ENCODE data around the gene GALNTL6.
A peak's percentile ranks its signal among the peaks of the same experiment; 100 is the strongest.

The GALNTL6 gene

DNA sequence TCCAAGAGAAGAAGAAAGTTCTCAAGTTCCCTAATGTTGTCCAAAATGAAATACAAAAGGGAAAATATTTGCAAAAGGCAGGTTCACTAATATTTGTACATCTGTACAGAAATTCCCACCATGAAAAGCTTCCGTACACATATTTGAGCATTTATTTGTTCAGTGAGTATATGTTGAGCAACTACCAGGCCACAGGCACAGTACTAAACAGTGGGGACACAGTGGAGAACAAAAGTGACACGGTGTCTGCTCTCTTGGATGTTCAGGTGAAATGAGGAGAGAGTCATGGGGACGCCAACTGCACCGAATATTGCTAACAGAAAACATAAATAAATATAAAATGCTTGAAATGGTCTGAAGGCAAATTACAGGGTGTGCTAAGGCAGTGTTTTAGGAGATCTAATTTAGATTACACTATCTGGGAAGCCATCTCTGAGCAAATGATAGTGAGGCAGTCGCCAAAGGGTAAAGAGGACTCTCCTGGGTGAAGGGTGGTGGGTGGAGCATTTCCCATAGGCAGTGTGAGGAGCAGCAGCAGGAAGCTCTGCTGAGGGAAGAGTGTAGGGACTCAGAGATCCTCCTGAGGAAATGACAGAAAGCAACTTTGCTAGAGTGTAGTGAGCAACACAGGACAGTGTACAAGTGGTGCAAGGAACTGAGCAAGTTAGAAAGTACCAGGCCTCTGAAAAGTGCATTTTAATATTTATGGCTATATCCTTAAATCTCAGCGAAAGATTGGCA, 375.2 kb downstream of the GALNTL6 start:
- DNase-seq (ENCODE audit: insufficient read length, low spot score) (no peak), FAIRE-seq (no peak)
- TF ChIP-seq POLR2A (IDR thresholded peaks at IDR 0.05; ENCODE audit: low read depth, low read length): no peak

GRCh38 chr4:172202480-172203076, 389.4 kb downstream of the GALNTL6 start:
- no peak for TF ChIP-seq POLR2A (IDR thresholded peaks at IDR 0.05; ENCODE audit: low read depth, low read length)
- DNase-seq (ENCODE audit: insufficient read length, low spot score): peak; percentile 2
- no peak for FAIRE-seq

DNA sequence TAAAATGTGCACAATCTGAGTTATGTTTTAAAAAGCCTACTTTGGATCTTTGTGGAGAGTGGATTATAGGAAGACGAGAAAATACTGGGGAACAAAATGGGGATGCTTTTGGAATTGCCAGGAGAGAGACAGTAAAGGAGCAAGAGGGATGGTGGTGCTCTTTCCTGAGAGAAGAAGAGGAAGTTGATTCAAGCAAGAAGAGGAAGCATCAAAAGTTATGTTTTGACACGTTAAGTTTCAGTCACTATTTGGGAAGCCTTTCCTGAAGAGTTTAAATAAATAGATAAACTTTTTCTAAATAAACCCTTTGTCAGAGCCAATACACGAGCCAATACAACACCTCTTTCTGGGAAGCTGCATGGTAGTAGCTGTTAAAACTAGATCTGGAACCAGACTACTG, 394.1 kb downstream of the GALNTL6 start:
- DNase-seq (ENCODE audit: insufficient read length, low spot score) (no peak), FAIRE-seq (no peak)
- no peak for TF ChIP-seq POLR2A (IDR thresholded peaks at IDR 0.05; ENCODE audit: low read depth, low read length)

DNA sequence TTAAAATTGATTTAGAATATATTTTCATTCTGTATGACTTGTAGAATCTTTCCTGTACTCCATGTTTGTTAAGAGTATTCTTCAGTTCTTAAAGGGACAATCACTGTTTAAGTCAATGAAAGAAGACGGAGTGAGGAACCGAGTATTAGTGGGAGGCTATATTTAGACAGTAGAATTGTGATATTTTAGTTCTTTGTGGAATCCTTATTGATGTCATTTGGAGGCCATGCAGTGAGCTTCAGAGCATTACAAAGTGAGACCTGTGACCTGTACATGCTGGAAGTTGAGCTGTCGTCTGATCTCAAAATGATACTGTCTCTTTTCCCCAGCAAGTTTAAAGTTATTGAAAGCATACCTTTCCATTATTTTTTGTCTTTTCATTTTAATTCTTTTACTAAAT, 394.7 kb downstream of the GALNTL6 start:
- FAIRE-seq: no peak
- no peak for TF ChIP-seq POLR2A (IDR thresholded peaks at IDR 0.05; ENCODE audit: low read depth, low read length)
- no peak for DNase-seq (ENCODE audit: insufficient read length, low spot score)

GRCh38 chr4:172220679-172221078, 407.5 kb downstream of the GALNTL6 start:
- DNase-seq (ENCODE audit: insufficient read length, low spot score) (no peak), FAIRE-seq (no peak)
- no peak for TF ChIP-seq POLR2A (IDR thresholded peaks at IDR 0.05; ENCODE audit: low read depth, low read length)

DNA sequence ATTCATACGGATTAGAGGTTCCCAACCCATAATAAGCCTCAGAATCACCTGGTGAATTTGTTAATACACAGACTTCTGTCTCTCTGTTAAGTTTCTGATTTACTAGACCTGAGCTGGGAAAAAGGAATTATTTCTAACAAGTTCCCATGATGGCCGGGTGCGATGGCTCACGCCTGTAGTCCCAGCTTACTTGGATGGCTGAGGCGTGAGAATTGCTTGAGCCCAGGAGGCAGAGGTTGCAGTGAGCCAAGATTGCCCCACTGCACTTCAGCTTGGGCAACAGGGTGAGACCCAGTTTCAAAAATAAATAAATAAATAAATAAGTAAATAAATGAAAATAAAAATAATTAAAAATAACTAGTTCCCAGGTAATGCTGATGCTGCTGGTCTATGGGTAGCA, 412.3 kb downstream of the GALNTL6 start:
- DNase-seq (ENCODE audit: insufficient read length, low spot score) (no peak), FAIRE-seq (no peak)
- no peak for TF ChIP-seq POLR2A (IDR thresholded peaks at IDR 0.05; ENCODE audit: low read depth, low read length)

DNA sequence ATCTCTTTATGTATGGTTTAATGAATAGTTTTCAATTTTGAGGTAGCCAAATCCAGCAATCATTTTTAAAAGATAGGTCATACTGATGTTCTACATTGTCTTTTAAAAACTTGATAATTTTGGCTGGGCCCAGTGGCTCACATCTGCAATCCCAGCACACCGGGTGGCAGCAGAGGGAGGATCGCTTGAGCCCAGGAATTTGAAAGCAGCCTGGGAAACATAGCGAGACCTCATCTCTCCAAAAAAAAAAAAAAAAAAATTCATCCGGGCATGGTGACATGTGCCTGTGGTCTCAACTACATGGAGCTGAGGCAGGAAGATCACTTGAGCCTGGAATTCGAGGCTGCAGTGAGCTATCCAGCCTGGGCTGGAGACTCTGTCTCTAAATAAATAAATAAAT, 419.8 kb downstream of the GALNTL6 start:
- FAIRE-seq (no peak), DNase-seq (ENCODE audit: insufficient read length, low spot score) (no peak)
- TF ChIP-seq POLR2A (IDR thresholded peaks at IDR 0.05; ENCODE audit: low read depth, low read length): no peak

DNA sequence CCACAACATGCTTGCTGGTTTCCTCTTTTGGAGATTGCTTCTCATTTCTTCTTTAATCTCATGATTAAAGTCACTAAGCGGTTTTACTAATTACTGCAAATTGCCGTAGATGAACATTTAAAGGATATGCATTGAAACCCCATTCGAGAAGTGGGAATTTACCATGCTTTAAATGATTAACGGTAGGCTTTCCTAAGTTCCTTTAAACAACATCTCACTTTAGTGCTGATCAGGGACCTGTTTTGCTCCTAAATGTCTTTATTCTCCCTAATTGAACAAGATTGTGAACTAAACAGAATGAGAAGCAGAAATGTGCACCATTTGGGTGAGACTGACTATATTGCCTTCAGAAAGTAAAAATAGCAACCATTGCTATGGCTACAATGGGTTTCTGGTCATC, 430.3 kb downstream of the GALNTL6 start:
- no peak for FAIRE-seq
- no peak for DNase-seq (ENCODE audit: insufficient read length, low spot score)
- no peak for TF ChIP-seq POLR2A (IDR thresholded peaks at IDR 0.05; ENCODE audit: low read depth, low read length)

GRCh38 chr4:172245516-172245915, 432.3 kb downstream of the GALNTL6 start:
- FAIRE-seq (no peak), DNase-seq (ENCODE audit: insufficient read length, low spot score) (no peak)
- no peak for TF ChIP-seq POLR2A (IDR thresholded peaks at IDR 0.05; ENCODE audit: low read depth, low read length)

- DNase-seq (ENCODE audit: insufficient read length, low spot score): no peak
- FAIRE-seq: no peak
- TF ChIP-seq POLR2A (IDR thresholded peaks at IDR 0.05; ENCODE audit: low read depth, low read length): no peak
Observed at GRCh38 chr4:172253409-172253808, 440.2 kb downstream of the GALNTL6 start.

- no peak for DNase-seq (ENCODE audit: insufficient read length, low spot score)
- FAIRE-seq: no peak
Observed at GRCh38 chr4:172256820-172257219, 443.6 kb downstream of the GALNTL6 start.

DNA sequence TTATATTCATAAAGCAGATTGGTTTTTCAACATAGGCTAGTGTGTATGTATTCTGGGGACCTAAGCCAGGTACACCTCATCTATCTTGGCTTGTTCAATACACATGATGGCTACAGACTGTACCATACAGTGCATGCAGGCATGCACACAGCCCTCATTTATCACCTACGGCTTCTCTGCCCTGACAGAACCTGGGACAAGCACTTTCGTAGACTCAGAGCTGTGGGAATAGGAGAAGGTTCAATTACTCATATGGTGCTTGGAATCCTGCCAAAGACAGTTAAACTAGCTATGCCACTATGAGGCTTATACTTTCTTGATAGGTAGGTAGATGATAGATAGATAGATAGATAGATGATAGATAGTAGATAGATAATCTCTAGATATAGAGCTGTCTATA, 457.2 kb downstream of the GALNTL6 start:
- FAIRE-seq (no peak), DNase-seq (ENCODE audit: insufficient read length, low spot score) (no peak)
- TF ChIP-seq POLR2A (IDR thresholded peaks at IDR 0.05; ENCODE audit: low read depth, low read length): no peak

More at GRCh38 chr4:172256820-172257219, 443.6 kb downstream of the GALNTL6 start:
- TF ChIP-seq POLR2A (IDR thresholded peaks at IDR 0.05; ENCODE audit: low read depth, low read length): no peak

DNA sequence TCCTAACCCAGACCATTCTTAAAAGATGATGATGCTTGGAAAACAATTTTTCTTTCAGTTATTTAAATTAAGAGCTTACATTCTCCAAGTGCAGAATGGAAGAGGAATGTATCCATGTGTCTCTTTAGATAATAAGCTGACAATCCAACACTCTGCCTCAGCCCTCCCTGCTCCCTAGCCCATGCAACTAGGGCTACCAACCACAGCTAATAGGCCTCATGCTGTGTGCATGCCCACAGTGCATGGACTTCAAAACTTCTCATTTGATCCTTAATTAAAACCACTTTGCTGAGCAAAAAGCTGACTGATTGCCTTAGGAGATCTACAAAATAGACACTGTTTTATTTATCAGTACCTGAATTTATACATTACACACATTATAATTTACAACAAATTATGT, 473.9 kb downstream of the GALNTL6 start:
- TF ChIP-seq POLR2A (IDR thresholded peaks at IDR 0.05; ENCODE audit: low read depth, low read length): no peak
- FAIRE-seq: no peak
- DNase-seq (ENCODE audit: insufficient read length, low spot score): no peak

GRCh38 chr4:172305698-172306097, 492.5 kb downstream of the GALNTL6 start:
- TF ChIP-seq POLR2A (IDR thresholded peaks at IDR 0.05; ENCODE audit: low read depth, low read length): no peak
- no peak for DNase-seq (ENCODE audit: insufficient read length, low spot score)
- no peak for FAIRE-seq

- TF ChIP-seq POLR2A (IDR thresholded peaks at IDR 0.05; ENCODE audit: low read depth, low read length): no peak
- no peak for DNase-seq (ENCODE audit: insufficient read length, low spot score)
- no peak for FAIRE-seq
Observed at GRCh38 chr4:172308078-172308477, 494.9 kb downstream of the GALNTL6 start.

Data from H54 (cell line).